ENCODE results near the gene ENKD1.

DNA sequence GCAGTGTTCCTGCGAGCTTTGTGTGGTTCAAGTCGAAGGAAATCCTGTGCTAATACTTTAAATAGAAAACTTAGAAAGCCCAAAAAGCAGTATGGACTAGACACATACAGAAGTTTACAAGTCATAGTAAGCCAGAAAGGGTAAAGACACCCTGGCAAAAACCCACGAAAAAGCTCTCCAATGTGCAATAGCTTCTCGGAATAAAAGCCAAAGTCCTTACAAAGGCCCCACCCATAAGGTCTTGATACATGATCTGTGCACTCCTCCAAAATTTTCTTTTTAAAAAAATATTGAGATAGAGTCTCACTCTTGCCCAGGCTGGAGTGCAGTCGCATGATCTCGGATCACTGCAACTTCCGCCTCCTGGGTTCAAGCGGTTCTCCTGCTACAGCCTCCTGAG is 10.4 kb upstream of the ENKD1 start:
- no peak for TF ChIP-seq NFYB (IDR thresholded peaks at IDR 0.05; ENCODE audit: insufficient read depth, low read depth, low read length)
- TF ChIP-seq ZSCAN29 (IDR thresholded peaks at IDR 0.05): no peak
- no peak for TF ChIP-seq HDAC2 (IDR thresholded peaks at IDR 0.05)
- TF ChIP-seq E2F8 (IDR thresholded peaks at IDR 0.05; ENCODE audit: low read depth, partially characterized antibody): no peak
- TF ChIP-seq POLR2A (IDR thresholded peaks at IDR 0.05; ENCODE audit: low read depth, low read length): no peak
- TF ChIP-seq CTCF (IDR thresholded peaks at IDR 0.05 in 2 of 3, conservative IDR thresholded peaks at IDR 0.05 in 1 of 3; ENCODE audit: control insufficient read depth in 2 of 3, extremely low read depth in 1 of 3, insufficient read depth in 1 of 3, low read depth in 3 of 3, low read length in 3 of 3): no peak
- TF ChIP-seq BHLHE40 (IDR thresholded peaks at IDR 0.05; ENCODE audit: borderline replicate concordance in 1 of 2, low read depth in 2 of 2, low read length in 1 of 2): no peak
- TF ChIP-seq EZH2 (IDR thresholded peaks at IDR 0.05; ENCODE audit: borderline replicate concordance, control insufficient read depth, low read depth, low read length): no peak
- no peak for TF ChIP-seq CEBPB (IDR thresholded peaks at IDR 0.05; ENCODE audit: borderline replicate concordance in 1 of 2, low read depth in 2 of 2, low read length in 2 of 2)
- TF ChIP-seq, protein P1, sequence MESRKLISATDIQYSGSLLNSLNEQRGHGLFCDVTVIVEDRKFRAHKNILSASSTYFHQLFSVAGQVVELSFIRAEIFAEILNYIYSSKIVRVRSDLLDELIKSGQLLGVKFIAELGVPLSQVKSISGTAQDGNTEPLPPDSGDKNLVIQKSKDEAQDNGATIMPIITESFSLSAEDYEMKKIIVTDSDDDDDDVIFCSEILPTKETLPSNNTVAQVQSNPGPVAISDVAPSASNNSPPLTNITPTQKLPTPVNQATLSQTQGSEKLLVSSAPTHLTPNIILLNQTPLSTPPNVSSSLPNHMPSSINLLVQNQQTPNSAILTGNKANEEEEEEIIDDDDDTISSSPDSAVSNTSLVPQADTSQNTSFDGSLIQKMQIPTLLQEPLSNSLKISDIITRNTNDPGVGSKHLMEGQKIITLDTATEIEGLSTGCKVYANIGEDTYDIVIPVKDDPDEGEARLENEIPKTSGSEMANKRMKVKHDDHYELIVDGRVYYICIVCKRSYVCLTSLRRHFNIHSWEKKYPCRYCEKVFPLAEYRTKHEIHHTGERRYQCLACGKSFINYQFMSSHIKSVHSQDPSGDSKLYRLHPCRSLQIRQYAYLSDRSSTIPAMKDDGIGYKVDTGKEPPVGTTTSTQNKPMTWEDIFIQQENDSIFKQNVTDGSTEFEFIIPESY (IDR thresholded peaks at IDR 0.05): no peak
- no peak for TF ChIP-seq ATF3 (IDR thresholded peaks at IDR 0.05; ENCODE audit: borderline replicate concordance, extremely low read depth, low read depth, low read length)
- no peak for TF ChIP-seq CBFB (IDR thresholded peaks at IDR 0.05; ENCODE audit: low read depth)
- no peak for TF ChIP-seq RCOR1 (conservative IDR thresholded peaks at IDR 0.05; ENCODE audit: low read depth, low read length)

Measured in GM12878 (cell line).